D721Med (cell line): ENCODE measurements around the gene MMEL1.

Source experiments
- DNase-seq: peaks from one replicate; pipeline ENCODE4 v3.0.0; 2011; ENCODE audit warnings: low spot score; ENCODE audit not compliant: insufficient read length
- FAIRE-seq: peaks from 2 replicates; lab custom pipeline; 2011; peaks lifted over from hg19 to GRCh38; lab: Jason Lieb, UNC
- CTCF ChIP-seq: IDR thresholded peaks from 2 replicates; pipeline ENCODE4 v1.5.1; 2012; ENCODE audit warnings: mild to moderate bottlenecking, control low read depth; ENCODE audit not compliant: insufficient read depth; ENCODE audit errors: missing control alignments

The MMEL1 gene

GRCh38 chr1:2602866-2603520 is 29.8 kb downstream of the MMEL1 start:
- no peak for TF ChIP-seq CTCF
- FAIRE-seq, result no peak
- DNase-seq, result no peak

GRCh38 chr1:2602311-2602835 is 30.4 kb downstream of the MMEL1 start:
- FAIRE-seq (no peak), DNase-seq (no peak)
- TF ChIP-seq CTCF, result no peak

GRCh38 chr1:2601721-2602303 is 31.0 kb downstream of the MMEL1 start:
- FAIRE-seq, result no peak
- no peak for TF ChIP-seq CTCF
- DNase-seq, result no peak

GRCh38 chr1:2598329-2598931 is 34.4 kb downstream of the MMEL1 start:
- FAIRE-seq, result no peak
- DNase-seq, result no peak
- TF ChIP-seq CTCF, result no peak

GRCh38 chr1:2597441-2598328 is 35.1 kb downstream of the MMEL1 start:
- DNase-seq, result no peak
- TF ChIP-seq CTCF, result no peak
- no peak for FAIRE-seq

- FAIRE-seq (no peak), DNase-seq (no peak)
- TF ChIP-seq CTCF, result no peak
Observed at GRCh38 chr1:2596530-2597333, 36.1 kb downstream of the MMEL1 start.
